Measurements from ENCODE around the gene LRBA.
A peak's percentile ranks its signal among the peaks of the same experiment; 100 is the strongest.

Gene LRBA

GRCh38 chr4:150318971-150319370, 696.1 kb downstream of the LRBA start:
- DNase-seq (ENCODE audit: low read depth): no peak

DNA sequence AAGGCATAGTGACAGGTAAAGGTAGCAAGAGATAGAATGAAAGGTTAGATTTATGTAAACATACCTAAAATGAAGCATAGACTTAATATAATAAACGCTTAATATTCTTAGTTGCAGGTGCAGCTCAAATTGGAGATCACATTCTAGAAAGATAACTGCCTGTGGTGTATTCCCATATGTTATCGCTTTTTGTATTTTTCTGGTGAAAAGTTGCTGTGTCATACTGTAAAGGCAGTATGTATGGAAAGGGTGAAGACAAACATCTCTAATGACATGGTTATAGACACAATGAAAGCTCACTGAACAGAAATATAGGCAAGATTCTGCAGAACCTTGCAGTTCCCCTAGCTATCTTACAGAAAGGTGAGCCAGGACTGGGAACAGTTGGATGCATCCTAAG, 696.6 kb downstream of the LRBA start:
- no peak for DNase-seq (ENCODE audit: low read depth)

DNA sequence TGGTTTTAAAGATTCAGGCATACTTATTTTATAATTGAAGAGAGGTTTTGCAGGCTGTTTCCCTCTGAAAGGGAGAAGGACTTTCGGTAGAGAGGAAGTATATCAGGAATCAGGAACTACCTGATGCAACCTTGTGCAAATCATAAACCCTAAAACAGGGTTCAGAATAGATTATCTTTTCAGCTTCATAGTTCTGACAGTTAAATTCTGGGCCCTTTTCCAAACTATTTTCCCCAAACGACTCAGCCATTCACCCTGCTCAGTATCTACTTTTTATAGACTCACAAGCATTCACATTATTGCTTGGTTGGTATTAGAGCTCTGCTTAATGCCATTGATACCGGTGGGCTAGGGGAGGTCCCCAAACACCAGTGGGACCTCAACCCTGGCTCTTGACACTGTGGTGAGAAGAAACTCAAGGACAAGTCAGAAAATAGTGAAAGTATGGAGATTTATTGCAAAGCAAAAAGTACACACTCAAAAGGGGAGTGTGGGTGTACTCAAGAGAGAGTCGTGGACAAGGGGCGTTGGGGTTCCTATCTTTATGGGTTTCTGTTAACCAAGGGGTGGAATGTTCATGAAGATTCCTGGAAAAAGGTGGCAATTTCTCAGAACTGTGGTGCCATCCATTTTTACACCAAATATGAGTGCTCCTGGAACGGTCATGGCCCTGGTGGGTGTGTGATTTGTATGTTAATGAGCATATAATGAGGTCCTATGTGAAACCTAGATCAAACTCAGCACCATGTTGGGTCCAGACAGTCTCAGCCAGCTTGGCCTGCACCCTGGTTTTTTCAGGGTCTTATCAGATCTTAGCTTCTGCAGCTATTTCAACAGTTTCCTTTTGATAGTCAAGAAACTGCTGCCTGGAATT, 698.5 kb downstream of the LRBA start:
- no peak for DNase-seq (ENCODE audit: low read depth)

DNA sequence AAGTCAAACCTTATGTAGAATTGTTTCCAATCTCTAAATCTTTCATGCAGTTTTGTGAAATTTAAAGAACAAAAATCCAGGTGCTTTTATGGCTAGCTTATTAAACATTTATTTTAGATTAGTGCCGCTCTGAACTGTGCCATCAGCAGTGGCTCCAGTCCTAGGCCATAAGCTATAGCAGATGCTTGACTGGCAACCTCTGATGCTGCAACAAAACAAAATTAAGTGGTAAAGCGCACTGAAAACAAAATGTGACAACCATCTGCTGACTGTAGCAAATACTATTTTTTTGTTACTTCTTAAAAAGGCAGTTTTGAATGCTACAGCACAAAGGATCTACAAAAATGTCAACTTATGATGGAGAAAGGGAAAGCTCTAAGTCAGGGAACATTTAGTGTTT, 699.4 kb downstream of the LRBA start:
- DNase-seq (ENCODE audit: low read depth): no peak

GRCh38 chr4:150315175-150315574, 699.9 kb downstream of the LRBA start:
- no peak for DNase-seq (ENCODE audit: low read depth)

DNA sequence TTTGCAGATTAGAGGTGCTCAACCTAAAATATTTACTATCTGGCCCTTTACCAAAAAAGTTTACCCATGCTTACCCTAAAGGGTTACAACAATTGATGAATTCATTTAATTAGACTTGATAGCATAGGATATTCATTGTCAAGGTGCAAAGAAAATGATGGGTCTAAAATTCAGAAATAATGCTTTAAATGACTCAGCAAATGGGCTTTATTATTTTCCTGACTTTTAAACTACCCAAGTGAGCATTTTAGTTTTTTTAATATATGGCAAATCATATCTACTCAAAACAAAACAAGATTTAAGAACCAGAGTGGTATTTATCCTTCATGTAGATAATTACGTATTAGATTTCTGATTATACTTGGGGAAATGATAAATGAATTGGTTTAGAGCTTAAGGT, 701.1 kb downstream of the LRBA start:
- DNase-seq (ENCODE audit: low read depth): no peak

DNA sequence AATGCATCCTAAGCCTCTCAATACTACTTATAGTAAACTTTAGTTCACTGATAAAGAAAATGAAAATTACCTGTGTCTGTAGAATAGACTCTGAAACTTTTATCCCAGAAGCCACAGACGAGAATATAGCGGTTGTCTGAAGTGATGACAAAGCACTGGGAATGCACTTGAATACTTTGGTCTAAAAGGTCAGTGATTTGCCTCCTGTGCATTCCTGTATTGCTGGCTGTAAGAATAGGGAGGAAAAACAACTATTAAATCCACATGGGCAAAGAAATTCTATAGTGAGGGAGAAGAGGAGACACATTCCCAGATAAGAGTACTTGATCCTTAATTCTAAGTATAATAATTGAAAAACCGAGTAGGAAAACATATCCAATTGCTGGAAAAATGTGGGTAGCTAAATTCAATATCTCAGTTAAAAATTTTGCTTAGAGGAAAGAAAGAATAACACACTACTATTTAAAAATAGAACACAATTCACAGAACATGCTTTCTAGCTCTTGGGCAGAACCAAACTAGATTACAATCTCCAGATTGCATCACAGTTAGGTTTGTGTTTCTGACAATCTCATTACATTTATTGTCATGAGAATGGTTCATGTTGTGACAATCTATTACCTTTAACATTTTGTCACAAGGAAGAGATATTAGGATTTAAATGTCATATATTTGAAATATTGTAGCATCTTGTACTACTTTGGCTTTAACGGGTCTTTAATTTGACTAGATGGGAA, 704.8 kb downstream of the LRBA start:
- DNase-seq (ENCODE audit: low read depth): no peak

DNA sequence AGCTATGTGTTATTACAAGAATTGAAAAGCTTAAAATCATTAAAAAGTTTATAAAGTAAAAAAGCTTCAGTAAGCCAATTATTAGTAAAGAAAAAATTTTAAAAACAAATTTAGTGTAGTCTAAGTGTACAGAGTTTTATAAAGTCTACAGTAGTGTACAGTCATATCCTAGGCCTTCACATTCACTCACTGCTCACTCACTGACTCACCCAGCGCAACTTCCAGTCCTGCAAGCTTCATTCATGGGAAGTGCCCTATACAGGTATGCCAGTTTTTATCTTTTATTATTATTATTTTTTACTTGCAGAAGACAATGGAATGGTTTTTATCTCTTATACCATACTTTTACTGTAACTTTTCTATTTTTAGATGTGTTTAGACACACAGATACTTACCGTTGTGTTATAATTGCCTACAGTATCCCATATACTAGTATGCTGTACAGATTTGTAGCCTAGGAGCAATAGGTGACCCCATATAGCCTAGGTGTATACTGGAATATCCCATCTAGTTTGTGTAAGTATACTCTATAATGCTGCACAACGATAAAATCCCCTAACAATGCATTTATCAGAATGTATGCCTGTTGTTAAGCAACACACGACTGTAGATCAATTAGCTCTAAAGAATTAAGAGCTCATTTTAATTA, 706.1 kb downstream of the LRBA start:
- DNase-seq (ENCODE audit: low read depth): no peak

GRCh38 chr4:150306719-150307118, 708.4 kb downstream of the LRBA start:
- no peak for DNase-seq (ENCODE audit: low read depth)

GRCh38 chr4:150305995-150306394, 709.1 kb downstream of the LRBA start:
- DNase-seq (ENCODE audit: low read depth): no peak

GRCh38 chr4:150302553-150302952, 712.5 kb downstream of the LRBA start:
- no peak for DNase-seq (ENCODE audit: low read depth)

- DNase-seq (ENCODE audit: low read depth): no peak
Measured at GRCh38 chr4:150299816-150300215, 715.3 kb downstream of the LRBA start.

DNA sequence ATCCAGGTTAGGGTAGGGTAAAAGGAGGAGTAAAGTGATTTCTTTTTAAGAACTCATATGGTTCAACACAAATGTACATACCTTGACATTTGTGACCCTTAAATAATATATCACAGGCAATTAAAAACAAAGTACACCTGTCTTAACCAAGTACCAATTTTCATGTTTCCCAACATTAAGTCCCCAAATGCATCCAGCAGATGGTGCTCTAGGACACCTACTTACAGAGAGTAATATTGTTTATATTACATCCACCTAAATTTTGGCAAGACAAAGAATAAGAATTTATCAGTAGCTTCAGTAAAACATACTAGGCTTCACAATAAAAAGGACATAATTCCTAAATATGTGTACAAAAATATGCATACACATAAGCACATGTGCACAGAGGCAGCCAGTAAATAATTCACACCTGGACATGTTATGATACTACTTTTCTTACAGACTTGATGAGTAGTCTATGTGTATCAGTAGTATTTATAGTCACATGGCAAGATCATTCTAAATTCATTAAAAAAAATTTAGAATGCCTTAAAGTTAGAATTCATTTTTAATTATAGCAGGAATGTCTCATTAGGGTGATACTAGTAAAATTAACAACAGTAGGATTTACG, 717.1 kb downstream of the LRBA start:
- peak; percentile 5 for DNase-seq (ENCODE audit: low read depth)

- DNase-seq (ENCODE audit: low read depth): no peak
Measured at GRCh38 chr4:150289881-150290280, 725.2 kb downstream of the LRBA start.

DNA sequence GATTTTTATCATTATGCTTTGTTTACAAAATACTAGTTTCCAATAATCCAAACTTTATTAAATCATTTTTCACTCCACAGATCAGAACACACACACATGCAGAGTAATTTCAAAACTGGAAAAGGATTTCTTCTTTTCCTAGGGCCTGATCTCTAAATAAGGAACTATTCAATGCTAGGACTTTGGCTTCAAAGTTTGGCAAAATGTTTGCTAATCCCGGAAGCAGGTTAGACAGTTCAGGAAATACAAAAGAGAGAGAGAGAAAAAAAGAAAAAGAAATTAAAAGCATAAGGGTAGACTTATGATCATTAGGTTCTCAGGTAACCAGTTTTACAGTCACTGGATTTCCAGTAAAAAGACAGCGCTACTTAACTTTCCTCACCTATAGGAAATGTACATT, 725.9 kb downstream of the LRBA start:
- DNase-seq (ENCODE audit: low read depth): no peak

DNA sequence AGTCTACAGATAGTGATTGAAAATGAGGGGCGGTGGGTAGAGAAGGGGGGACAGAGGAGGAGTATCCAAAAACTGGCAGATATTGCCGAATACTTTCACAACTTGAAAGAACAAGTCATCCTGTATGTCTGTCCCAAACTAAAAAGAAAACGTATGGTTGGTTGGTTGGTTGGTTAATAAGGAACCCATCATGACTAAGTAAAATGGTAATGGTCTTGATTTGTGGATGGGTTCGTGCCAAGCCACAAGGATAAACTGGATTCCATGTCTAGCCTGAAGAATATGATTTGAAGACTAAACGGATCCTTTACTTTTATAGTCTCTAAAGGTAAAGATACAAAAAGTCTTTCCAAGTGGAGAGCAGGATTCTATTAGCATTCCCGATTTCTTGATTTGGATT, 728.4 kb downstream of the LRBA start:
- no peak for DNase-seq (ENCODE audit: low read depth)

DNA sequence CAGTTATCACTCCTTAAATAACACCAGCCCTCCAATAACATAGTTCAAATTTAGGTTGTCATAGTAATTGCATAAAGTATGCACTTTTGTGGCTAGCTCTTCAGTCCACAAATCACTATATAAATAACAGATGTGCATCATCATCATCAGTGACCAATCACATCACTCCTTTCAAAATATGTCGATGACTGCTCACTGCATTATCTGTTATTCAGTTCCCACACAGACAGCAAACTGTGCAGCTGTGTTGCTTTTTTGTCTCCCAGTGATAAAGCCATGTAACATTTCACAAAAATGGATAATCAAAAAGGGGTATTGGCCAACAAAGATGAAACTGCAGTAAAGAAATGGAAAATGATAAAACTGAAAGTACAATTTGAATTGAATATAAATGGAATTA, 731.4 kb downstream of the LRBA start:
- no peak for DNase-seq (ENCODE audit: low read depth)

- DNase-seq (ENCODE audit: low read depth): no peak
Measured at GRCh38 chr4:150280975-150281374, 734.1 kb downstream of the LRBA start.

DNA sequence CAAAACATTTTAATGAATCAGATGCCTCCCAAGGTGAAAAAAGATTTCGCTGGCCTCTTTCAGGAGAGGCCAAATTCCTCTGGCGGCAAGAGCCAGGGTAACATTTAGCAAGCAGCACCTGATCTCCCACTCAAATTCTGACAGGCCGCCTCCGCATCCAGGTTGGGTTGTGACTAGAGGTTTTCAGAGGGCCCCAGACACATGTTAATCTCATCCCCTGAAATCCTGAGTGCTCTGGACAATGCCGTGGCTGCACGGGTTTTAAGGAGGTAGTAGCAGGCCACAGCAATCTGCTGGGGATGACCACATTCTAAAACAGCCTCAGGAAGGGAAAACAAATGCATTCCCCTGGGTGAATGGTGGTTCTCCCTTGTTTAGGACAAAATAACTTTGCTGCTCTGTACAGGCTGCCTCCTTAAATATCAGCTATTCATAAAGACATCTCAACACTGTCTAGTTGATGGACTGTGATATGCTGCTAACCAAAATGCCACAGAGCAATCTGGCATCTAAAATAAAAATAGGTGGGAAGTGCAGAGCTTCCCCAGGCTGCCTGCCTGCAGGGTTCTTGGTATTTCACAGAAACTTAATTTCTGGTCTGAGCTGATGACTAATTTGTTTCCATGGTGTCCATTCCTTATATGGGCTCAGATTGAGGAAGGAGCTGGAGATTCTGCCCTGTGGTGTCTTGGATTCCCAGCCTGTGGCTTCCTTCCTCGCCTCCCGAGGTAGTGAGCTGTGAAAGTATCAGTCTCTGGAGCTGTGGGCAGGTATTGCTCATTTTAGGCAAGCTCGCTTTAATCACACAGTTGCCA, 734.8 kb downstream of the LRBA start:
- DNase-seq (ENCODE audit: low read depth): no peak

DNA sequence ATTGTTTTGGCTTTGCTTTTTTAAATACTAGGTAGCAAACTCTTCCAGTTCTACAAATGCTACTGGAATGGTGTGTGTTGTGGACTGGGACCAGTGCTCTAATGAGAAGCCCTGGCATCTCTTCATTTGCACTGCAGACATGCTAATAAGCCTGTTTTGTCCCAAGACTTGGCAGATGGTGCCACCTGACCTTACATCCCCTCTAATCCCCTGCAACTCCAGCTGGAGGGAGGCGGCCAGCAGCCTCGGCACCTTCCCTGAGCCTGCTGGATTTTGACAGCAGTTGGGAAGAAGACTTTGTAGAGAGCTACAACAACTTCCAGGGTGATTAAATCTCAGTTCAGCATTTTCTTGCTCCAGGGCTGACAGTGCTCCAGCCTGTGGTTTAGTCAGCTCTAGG, 736.9 kb downstream of the LRBA start:
- DNase-seq (ENCODE audit: low read depth): no peak

- no peak for DNase-seq (ENCODE audit: low read depth)
Measured at GRCh38 chr4:150268444-150268843, 746.6 kb downstream of the LRBA start.

DNA sequence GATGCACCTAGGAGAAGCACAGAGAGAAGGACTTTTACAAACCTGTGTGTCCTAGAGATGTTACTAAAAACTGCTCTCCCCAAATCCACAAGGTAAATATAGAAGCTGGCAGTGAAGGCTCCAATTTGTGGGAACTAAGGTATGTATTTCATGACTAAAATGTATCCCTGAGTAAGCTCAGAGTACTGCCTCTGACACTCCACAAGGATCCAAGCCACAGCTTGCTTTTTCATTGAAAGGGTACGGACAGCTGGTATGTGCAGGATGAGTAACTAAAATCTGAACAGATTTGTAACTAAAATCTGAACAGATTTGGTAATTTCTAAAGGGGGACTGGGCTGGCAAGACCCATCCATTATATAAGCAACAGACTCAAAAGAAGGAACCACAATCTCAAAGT, 749.3 kb downstream of the LRBA start:
- no peak for DNase-seq (ENCODE audit: low read depth)
